ENCODE data around the gene SNRPF. TPM values are rescaled to one million over a fixed set of nuclear protein-coding genes. Genes with fewer than 3 reads are reported as not detected.
"Not testable (repeated sequence)": the region's sequence is repeated elsewhere in the genome, so short reads cannot be mapped to it uniquely, and the experiment has no call there.

The SNRPF gene
- total RNA-seq, 2 donors from 2014 or later = 36.3 to 36.6 TPM

DNA sequence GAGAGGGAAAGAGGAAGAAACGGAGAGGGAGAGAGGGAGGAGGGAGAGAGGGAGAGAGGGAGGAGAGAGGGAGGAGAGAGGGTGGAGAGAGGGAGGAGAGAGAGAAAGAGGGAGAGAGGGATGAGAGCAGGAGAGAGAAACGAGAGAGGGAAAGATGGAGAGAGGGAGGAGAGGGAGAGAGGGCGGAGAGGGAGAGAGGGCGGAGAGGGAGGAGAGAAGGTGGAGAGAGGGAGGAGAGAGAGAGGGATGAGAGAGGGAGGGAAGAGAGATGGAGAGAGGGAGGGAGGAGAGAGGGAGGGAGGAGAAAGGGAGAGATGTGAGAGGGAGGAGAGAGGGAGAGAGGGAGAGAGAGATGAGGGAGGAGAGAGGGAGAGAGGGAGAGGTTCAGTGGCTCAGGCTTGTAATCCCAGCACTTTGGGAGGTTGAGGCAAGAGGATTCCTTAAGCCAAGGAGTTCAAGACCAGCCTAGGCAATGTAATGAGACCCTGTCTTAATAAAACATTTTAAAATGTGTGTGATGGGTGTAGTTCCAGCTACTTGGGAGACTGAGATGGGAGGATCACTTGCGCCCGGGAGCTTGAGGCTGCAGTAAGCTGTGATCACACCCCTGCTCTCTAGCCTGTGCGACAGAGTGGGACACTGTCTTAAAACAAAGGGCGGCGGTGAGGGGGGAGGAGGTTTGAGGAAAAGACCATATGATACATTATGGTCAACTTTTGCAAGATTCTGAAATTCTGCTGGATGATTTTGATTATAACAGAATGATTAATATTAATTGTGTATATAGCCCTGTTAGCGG is 21.3 kb upstream of the SNRPF start:
- Mint-ChIP-seq H3K4me1 (ENCODE audit: low read depth) (peaks cover 5% of the 10 kb centered on the region), H3K9me3 (no peaks in the 10 kb centered on the region), H3K27ac (no peak overlapping the region), H3K4me3 (no peak overlapping the region), H3K36me3 (ENCODE audit: insufficient read depth in 2 of 2) (no peaks in the 10 kb centered on the region), H3K27me3 (ENCODE audit: low read depth) (peaks cover 27% of the 10 kb centered on the region)
- ATAC-seq (replicated peaks in 1 of 2) (no peak), DNase-seq (no peak)

- Mint-ChIP-seq H3K36me3 (ENCODE audit: insufficient read depth in 2 of 2) (no peaks in the 10 kb centered on the region), H3K27me3 (ENCODE audit: low read depth) (peaks cover 24% of the 10 kb centered on the region), H3K9me3 (no peaks in the 10 kb centered on the region), H3K4me3 (peak overlapping the region in 1 of 2 donors; percentile 11), H3K27ac (no peak overlapping the region), H3K4me1 (ENCODE audit: low read depth) (peaks cover 5% of the 10 kb centered on the region)
- DNase-seq (no peak), ATAC-seq (replicated peaks in 1 of 2) (no peak)
Measured at GRCh38 chr12:95838125-95838524, 20.6 kb upstream of the SNRPF start.

DNA sequence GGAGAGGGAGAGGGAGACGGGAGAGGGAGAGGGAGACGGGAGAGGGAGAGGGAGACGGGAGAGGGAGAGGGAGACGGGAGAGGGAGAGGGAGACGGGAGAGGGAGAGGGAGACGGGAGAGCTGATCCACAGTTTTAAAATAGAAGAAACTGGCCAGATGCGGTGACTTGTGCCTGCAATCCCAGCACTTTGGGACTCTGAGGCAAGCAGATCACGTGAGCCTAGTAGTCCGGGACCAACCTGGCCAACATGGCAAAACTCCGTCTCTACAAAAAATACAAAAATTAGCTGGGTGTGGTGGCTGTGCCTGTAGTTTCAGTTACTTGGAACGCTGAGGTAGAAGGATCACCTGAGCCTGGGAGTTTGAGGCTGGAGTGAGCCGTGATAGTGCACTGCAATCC is 16.3 kb upstream of the SNRPF start:
- H3K36me3 Mint-ChIP-seq (ENCODE audit: insufficient read depth in 2 of 2); H3K9me3 Mint-ChIP-seq; H3K4me3 Mint-ChIP-seq; DNase-seq; H3K4me1 Mint-ChIP-seq (ENCODE audit: low read depth); ATAC-seq (replicated peaks in 1 of 2); H3K27ac Mint-ChIP-seq: not testable (repeated sequence)
- H3K27me3 Mint-ChIP-seq (ENCODE audit: low read depth) = peaks cover 12% of the 10 kb centered on the region

DNA sequence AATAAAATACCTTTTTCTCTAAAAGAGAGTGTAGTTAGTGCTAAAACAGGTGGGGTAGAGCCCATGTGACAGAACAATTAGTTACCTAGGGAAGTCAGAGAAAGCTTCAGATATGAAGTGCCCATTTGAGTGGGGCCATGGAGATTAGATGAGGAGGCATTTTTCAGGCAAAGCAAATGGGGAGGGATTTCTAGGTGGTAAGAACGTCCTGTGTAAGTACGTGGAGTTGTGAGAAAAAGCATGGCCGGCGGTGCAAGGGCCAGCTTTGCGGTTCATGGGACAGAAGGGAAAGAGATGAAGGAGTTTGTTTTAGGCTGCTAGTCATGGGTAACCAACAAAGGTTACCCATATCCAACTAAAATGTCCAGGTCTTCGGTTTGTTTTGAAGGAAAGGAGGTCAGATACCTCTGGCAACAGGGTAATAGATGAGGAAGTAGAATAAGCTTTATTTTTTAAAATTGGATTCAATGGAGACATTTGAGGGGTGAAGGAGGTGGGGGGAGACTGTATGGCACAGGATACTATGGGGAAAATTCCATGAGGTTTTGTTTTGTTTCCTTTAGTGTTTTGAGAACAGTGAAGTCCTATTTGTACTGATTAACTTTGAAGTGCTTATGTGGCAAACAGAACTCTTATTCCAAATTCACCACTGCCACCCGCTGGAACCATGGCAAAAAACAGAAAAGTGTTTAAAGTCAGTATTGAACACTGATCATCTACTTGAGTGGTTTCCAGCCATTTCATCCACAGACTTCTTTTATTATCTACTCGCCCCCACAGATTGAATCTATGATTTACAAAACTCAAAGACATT is 10.0 kb upstream of the SNRPF start:
- ATAC-seq (replicated peaks in 1 of 2) (no peak), DNase-seq (peak in 1 of 2 donors; percentile 10)
- Mint-ChIP-seq H3K36me3 (ENCODE audit: insufficient read depth in 2 of 2) (no peaks in the 10 kb centered on the region), H3K9me3 (no peaks in the 10 kb centered on the region), H3K27me3 (ENCODE audit: low read depth) (peaks cover 14% of the 10 kb centered on the region), H3K27ac (no peak overlapping the region), H3K4me1 (ENCODE audit: low read depth) (no peaks in the 10 kb centered on the region), H3K4me3 (no peak overlapping the region)

GRCh38 chr12:95851606-95852005 is 7.1 kb upstream of the SNRPF start:
- DNase-seq (no peak), ATAC-seq (replicated peaks in 1 of 2) (no peak)
- Mint-ChIP-seq H3K9me3 (no peaks in the 10 kb centered on the region), H3K4me1 (ENCODE audit: low read depth) (peaks cover 6% of the 10 kb centered on the region), H3K27me3 (ENCODE audit: low read depth) (peaks cover 6% of the 10 kb centered on the region), H3K4me3 (no peak overlapping the region), H3K36me3 (ENCODE audit: insufficient read depth in 2 of 2) (no peaks in the 10 kb centered on the region), H3K27ac (no peak overlapping the region)

GRCh38 chr12:95852133-95852532 is 6.6 kb upstream of the SNRPF start:
- Mint-ChIP-seq H3K36me3 (ENCODE audit: insufficient read depth in 2 of 2) (no peaks in the 10 kb centered on the region), H3K27me3 (ENCODE audit: low read depth) (peaks cover 6% of the 10 kb centered on the region), H3K4me1 (ENCODE audit: low read depth) (peaks cover 6% of the 10 kb centered on the region), H3K27ac (no peak overlapping the region), H3K9me3 (no peaks in the 10 kb centered on the region), H3K4me3 (no peak overlapping the region)
- DNase-seq (no peak), ATAC-seq (replicated peaks in 1 of 2) (no peak)

- DNase-seq (no peak), ATAC-seq (replicated peaks in 1 of 2) (no peak)
- H3K36me3 Mint-ChIP-seq (ENCODE audit: insufficient read depth in 2 of 2) = peaks cover 4 to 11% of the 10 kb centered on the region in 2 donors
- no peaks in the 10 kb centered on the region for H3K9me3 Mint-ChIP-seq
- no peaks in the 10 kb centered on the region for H3K27me3 Mint-ChIP-seq (ENCODE audit: low read depth)
- no peak overlapping the region for H3K4me3 Mint-ChIP-seq
- H3K4me1 Mint-ChIP-seq (ENCODE audit: low read depth) = peaks cover 6% of the 10 kb centered on the region
- H3K27ac Mint-ChIP-seq = no peak overlapping the region
Measured at GRCh38 chr12:95857156-95857555, 1.6 kb upstream of the SNRPF start.

- peaks cover 6% of the 10 kb centered on the region for H3K4me1 Mint-ChIP-seq (ENCODE audit: low read depth)
- H3K36me3 Mint-ChIP-seq (ENCODE audit: insufficient read depth in 2 of 2) = peaks cover 6 to 16% of the 10 kb centered on the region in 2 donors
- ATAC-seq (replicated peaks in 1 of 2) = no peak
- no peaks in the 10 kb centered on the region for H3K9me3 Mint-ChIP-seq
- no peaks in the 10 kb centered on the region for H3K27me3 Mint-ChIP-seq (ENCODE audit: low read depth)
- H3K4me3 Mint-ChIP-seq = no peak overlapping the region
- H3K27ac Mint-ChIP-seq = no peak overlapping the region
- no peak for DNase-seq
Measured at GRCh38 chr12:95857799-95858198, 953 bp upstream of the SNRPF start.

DNA sequence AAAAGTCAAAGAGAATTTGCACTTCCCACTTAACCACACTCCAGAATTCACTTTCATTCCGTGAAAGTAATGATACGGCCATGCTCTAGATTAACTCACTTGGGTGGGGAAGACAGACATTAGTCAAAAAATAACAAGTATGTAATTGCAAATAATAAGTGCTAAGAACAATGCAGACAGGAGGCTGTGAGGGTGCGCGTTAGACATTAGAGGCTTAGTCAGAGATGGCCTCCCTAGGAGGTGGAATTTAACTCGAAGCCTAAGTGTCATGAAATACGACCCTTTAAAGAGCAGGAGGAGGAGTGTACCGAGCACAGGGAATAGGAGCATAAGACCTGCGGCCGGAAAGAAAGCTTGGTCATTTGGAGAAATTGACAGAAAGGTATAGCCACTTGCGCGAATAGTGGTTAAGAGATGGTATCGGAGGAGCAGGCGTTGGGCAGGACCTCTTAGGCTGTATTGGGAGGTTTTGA is 628 bp downstream of the SNRPF start:
- DNase-seq = peak; percentile 26 to 27
- Mint-ChIP-seq H3K36me3 (ENCODE audit: insufficient read depth in 2 of 2) (peaks cover 9 to 26% of the 10 kb centered on the region in 2 donors), H3K4me3 (no peak overlapping the region), H3K27ac (no peak overlapping the region), H3K9me3 (no peaks in the 10 kb centered on the region), H3K4me1 (ENCODE audit: low read depth) (peaks cover 16% of the 10 kb centered on the region), H3K27me3 (ENCODE audit: low read depth) (no peaks in the 10 kb centered on the region)
- ATAC-seq (replicated peaks in 1 of 2) = peak; percentile 33 to 45

DNA sequence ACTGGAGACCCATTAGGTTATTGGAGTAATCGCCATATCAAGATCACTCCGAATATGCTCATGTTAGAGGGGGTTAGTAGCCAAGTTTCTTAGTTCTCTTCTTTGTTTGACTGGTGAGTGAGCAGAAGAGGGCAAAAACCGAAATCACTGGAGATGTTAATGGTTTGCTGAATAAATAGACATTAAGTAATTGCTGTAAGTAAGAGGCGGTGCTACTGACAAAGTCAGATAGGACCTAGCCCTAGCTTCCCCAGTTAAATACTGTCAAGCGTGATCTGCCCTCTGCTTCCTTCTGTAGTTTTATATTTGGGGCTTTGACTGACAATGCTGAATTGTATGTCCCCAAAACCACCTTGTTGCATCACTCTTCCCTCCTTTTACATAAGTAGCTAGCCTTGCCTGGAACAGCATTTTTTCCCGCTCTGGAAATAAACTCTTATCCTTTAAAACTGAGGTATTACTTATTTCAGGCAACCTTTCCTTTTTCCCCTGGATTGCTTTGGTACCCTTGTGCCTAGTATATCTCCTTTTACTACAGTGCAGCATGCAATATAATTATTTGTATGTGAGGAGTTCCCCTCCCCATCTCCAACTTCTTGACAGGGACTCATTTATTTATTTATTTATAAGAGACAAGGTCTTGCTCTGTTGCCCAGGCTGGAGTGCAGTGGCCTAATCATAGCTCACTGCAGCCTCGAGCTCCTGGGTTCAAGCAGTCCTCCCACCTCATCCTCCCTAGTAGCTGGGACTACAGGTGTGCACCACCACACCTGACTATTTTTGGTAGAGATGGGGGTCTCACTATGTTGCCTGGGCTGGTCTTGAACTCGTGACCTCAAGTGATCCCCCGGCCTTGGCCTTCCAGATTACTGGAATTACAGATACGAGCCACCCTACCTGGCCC is 1.4 kb downstream of the SNRPF start:
- H3K36me3 Mint-ChIP-seq (ENCODE audit: insufficient read depth in 2 of 2) = peaks cover 9 to 29% of the 10 kb centered on the region in 2 donors
- H3K27ac Mint-ChIP-seq = no peak overlapping the region

GRCh38 chr12:95862038-95862437 is 3.3 kb downstream of the SNRPF start:
- peaks cover 10 to 29% of the 10 kb centered on the region in 2 donors for H3K36me3 Mint-ChIP-seq (ENCODE audit: insufficient read depth in 2 of 2)
- DNase-seq = no peak
- no peak overlapping the region for H3K27ac Mint-ChIP-seq
- H3K27me3 Mint-ChIP-seq (ENCODE audit: low read depth) = no peaks in the 10 kb centered on the region
- ATAC-seq (replicated peaks in 1 of 2) = no peak
- H3K9me3 Mint-ChIP-seq = no peaks in the 10 kb centered on the region
- peaks cover 13% of the 10 kb centered on the region for H3K4me1 Mint-ChIP-seq (ENCODE audit: low read depth)
- H3K4me3 Mint-ChIP-seq = no peak overlapping the region

More for the DNA sequence above, 1.4 kb downstream of the SNRPF start:
- Mint-ChIP-seq H3K9me3 (no peaks in the 10 kb centered on the region), H3K27me3 (ENCODE audit: low read depth) (no peaks in the 10 kb centered on the region), H3K4me3 (peak overlapping the region in 1 of 2 donors; percentile 51), H3K4me1 (ENCODE audit: low read depth) (peaks cover 13% of the 10 kb centered on the region)
- no peak for ATAC-seq (replicated peaks in 1 of 2)
- DNase-seq = no peak

- H3K9me3 Mint-ChIP-seq = no peaks in the 10 kb centered on the region
- DNase-seq = no peak
- ATAC-seq (replicated peaks in 1 of 2) = no peak
- H3K27me3 Mint-ChIP-seq (ENCODE audit: low read depth) = no peaks in the 10 kb centered on the region
- peaks cover 13 to 33% of the 10 kb centered on the region in 2 donors for H3K36me3 Mint-ChIP-seq (ENCODE audit: insufficient read depth in 2 of 2)
- no peak overlapping the region for H3K4me3 Mint-ChIP-seq
- no peak overlapping the region for H3K27ac Mint-ChIP-seq
- peaks cover 13% of the 10 kb centered on the region for H3K4me1 Mint-ChIP-seq (ENCODE audit: low read depth)
Measured at GRCh38 chr12:95863337-95863736, 4.6 kb downstream of the SNRPF start.
